Measurements from ENCODE around the gene SLC16A3. TPM values are rescaled to one million over a fixed set of nuclear protein-coding genes. Genes with fewer than 3 reads are reported as not detected.

SLC16A3 gene
- total RNA-seq, 1 experiment from 2014 or later = 28.7 TPM

DNA sequence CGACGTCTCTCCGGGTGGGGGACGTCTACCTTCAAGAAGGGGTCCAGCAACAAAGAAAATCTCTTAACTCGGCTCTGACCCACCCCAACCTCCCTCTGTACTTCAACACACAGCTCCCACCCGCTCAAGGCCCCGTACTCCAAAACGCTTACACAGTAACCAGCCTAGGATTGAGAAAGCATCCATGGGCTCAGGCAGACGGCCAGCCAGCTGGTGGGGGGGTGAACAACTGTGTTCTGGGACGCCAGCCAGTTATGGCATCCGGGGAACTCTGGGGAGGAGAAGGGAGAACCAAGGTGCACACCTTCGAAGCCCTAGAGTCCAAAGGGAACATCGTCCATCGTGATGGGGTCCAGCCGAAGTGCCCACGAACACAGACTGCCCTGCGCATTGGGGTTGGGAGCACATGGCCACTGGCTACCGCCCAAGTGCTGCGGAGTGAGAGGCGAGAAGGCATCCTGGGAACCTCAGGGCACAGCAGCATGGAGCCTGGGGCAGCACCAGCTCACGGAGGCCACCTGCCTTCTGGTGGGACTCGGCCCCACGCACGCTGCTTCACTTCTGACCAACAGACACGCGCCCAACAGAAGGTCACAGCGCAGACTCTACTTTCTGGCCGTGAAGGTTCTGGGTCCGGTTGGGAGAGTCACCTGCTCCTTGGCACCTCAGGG lies 14.3 kb downstream of the SLC16A3 start:
- H3K4me3 Mint-ChIP-seq = no peak overlapping the region
- DNase-seq (ENCODE audit: low spot score) = no peak
- no peaks in the 10 kb centered on the region for H3K9me3 Mint-ChIP-seq
- ChIA-PET POLR2A (interaction anchor here (1.1 kb wide), 1 partner anchor 14 kb away, joined by 3 read pairs; the partner anchor contains the start of gene SLC16A3), CTCF (no interaction called here)
- ATAC-seq = no peak
- H3K36me3 Mint-ChIP-seq = peaks cover 52% of the 10 kb centered on the region
- H3K4me1 Mint-ChIP-seq = peaks cover 4% of the 10 kb centered on the region; the same call in 1 of the 2 replicates
- TF ChIP-seq MYBL2 (CRISPR knock-in tag; IDR thresholded peaks at IDR 0.05) (no peak), NFE2L1 (CRISPR knock-in tag; IDR thresholded peaks at IDR 0.05) (no peak), HMGA2 (CRISPR knock-in tag; IDR thresholded peaks at IDR 0.05) (no peak), CREB1 (CRISPR knock-in tag; IDR thresholded peaks at IDR 0.05) (no peak), FOXK1 (CRISPR knock-in tag; IDR thresholded peaks at IDR 0.05) (no peak), ESRRA (CRISPR knock-in tag; IDR thresholded peaks at IDR 0.05; ENCODE audit: borderline replicate concordance) (no peak), TEAD1 (CRISPR knock-in tag; IDR thresholded peaks at IDR 0.05) (no peak), SOX15 (CRISPR knock-in tag; IDR thresholded peaks at IDR 0.05) (no peak), ZNF416 (CRISPR knock-in tag; IDR thresholded peaks at IDR 0.05) (no peak), SMAD3 (CRISPR knock-in tag; IDR thresholded peaks at IDR 0.05; ENCODE audit: borderline replicate concordance) (no peak), TCF7 (CRISPR knock-in tag; IDR thresholded peaks at IDR 0.05; ENCODE audit: low read depth) (no peak)
- TF ChIP-seq, protein P1, sequence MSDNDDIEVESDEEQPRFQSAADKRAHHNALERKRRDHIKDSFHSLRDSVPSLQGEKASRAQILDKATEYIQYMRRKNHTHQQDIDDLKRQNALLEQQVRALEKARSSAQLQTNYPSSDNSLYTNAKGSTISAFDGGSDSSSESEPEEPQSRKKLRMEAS (CRISPR knock-in tag; IDR thresholded peaks at IDR 0.05) = no peak
- TF ChIP-seq, protein P2, sequence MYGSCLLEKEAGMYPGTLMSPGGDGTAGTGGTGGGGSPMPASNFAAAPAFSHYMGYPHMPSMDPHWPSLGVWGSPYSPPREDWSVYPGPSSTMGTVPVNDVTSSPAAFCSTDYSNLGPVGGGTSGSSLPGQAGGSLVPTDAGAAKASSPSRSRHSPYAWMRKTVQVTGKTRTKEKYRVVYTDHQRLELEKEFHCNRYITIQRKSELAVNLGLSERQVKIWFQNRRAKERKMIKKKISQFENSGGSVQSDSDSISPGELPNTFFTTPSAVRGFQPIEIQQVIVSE (CRISPR knock-in tag; IDR thresholded peaks at IDR 0.05; ENCODE audit: borderline replicate concordance) = no peak
- H3K27me3 Mint-ChIP-seq (ENCODE audit: low read depth) = no peaks in the 10 kb centered on the region
- H3K27ac Mint-ChIP-seq = no peak overlapping the region

DNA sequence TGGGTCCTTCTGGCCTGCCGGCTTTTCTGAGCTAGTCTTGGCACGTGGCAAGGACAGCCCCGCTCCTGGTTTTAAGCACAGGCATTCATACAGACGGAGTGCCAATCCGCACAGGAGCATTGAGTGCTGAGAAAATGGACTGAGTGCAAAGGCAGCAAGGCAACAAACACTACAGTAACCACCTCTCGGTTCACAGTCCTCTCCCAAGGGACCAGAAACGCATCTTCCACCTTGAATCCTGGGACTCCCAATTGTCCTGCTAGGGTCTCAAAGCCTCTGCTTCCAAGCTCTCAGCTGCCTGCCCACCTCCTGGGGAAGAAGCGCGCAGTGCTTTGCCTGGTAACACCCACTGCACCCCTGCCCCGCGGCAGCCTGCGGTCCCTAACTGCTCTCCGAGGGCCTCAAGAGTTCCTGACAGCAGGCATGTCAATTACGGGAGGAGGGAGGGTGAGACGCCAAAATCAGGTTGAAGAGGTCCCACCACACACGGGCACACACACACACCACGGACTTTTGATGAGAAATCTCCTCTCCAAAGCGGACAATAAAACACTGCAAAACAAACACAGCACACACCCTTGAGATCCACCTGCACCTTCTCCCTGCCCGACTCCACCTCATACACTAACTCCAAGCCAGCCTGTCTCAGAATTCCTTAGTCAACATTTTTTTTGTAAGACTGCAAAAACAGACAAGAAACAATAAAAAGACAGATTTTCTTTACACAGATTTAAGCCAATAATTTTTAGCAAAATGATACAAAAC lies 15.0 kb downstream of the SLC16A3 start:
- H3K36me3 Mint-ChIP-seq = peaks cover 57% of the 10 kb centered on the region
- POLR2A ChIA-PET = no interaction called here
- no peak for TF ChIP-seq ZNF532 (CRISPR knock-in tag; IDR thresholded peaks at IDR 0.05; ENCODE audit: borderline replicate concordance)
- TF ChIP-seq, protein P3, sequence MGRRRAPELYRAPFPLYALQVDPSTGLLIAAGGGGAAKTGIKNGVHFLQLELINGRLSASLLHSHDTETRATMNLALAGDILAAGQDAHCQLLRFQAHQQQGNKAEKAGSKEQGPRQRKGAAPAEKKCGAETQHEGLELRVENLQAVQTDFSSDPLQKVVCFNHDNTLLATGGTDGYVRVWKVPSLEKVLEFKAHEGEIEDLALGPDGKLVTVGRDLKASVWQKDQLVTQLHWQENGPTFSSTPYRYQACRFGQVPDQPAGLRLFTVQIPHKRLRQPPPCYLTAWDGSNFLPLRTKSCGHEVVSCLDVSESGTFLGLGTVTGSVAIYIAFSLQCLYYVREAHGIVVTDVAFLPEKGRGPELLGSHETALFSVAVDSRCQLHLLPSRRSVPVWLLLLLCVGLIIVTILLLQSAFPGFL (CRISPR knock-in tag; IDR thresholded peaks at IDR 0.05; ENCODE audit: borderline replicate concordance) = no peak
- TF ChIP-seq ARID4B (CRISPR knock-in tag; IDR thresholded peaks at IDR 0.05; ENCODE audit: borderline replicate concordance) = no peak
- no peak for TF ChIP-seq ERG (CRISPR knock-in tag; IDR thresholded peaks at IDR 0.05)
- TF ChIP-seq GABPB1 (CRISPR knock-in tag; IDR thresholded peaks at IDR 0.05) = no peak
- TF ChIP-seq MXD4 (CRISPR knock-in tag; IDR thresholded peaks at IDR 0.05; ENCODE audit: borderline replicate concordance) = no peak
- no peak for TF ChIP-seq IRF2 (CRISPR knock-in tag; IDR thresholded peaks at IDR 0.05; ENCODE audit: borderline replicate concordance, low read depth)

More for the DNA sequence above, 15.0 kb downstream of the SLC16A3 start:
- Mint-ChIP-seq H3K27me3 (ENCODE audit: low read depth) (no peaks in the 10 kb centered on the region), H3K4me1 (peaks cover 1% of the 10 kb centered on the region; the same call in 1 of the 2 replicates), H3K27ac (peak overlapping the region; percentile 45; the same call in 1 of the 2 replicates), H3K9me3 (no peaks in the 10 kb centered on the region), H3K4me3 (no peak overlapping the region)
- ATAC-seq (no peak), DNase-seq (ENCODE audit: low spot score) (no peak)
- CTCF ChIA-PET = interaction anchor here (1.0 kb wide), 1 partner anchor 18 kb away, joined by 4 read pairs; no protein-coding TSS in a partner anchor

Data from WTC11 (cell line).